KOPT-K1 (cell line): Measurements from ENCODE around the gene SLC4A8.

Source experiments
- H3K27ac ChIP-seq: fragments of 200-600 bp; sonication (generic); 2 replicates; pipeline ENCODE4 v1.5.1; 2016; ENCODE audit warnings: antibody characterized with exemption, mild to moderate bottlenecking, low read depth, low read length; ENCODE audit not compliant: poor library complexity, severe bottlenecking
- H3K36me3 ChIP-seq: fragments of 200-600 bp; sonication (generic); 2 replicates; pipeline ENCODE4 v1.5.1; 2017; ENCODE audit warnings: antibody characterized with exemption, mild to moderate bottlenecking, low read length, moderate library complexity; ENCODE audit not compliant: insufficient read depth
- H3K9me3 ChIP-seq: fragments of 200-600 bp; sonication (generic); 2 replicates; pipeline ENCODE4 v1.5.1; 2017; ENCODE audit warnings: antibody characterized with exemption, low read length, mild to moderate bottlenecking; ENCODE audit not compliant: insufficient read depth, poor library complexity, severe bottlenecking

Gene SLC4A8

DNA sequence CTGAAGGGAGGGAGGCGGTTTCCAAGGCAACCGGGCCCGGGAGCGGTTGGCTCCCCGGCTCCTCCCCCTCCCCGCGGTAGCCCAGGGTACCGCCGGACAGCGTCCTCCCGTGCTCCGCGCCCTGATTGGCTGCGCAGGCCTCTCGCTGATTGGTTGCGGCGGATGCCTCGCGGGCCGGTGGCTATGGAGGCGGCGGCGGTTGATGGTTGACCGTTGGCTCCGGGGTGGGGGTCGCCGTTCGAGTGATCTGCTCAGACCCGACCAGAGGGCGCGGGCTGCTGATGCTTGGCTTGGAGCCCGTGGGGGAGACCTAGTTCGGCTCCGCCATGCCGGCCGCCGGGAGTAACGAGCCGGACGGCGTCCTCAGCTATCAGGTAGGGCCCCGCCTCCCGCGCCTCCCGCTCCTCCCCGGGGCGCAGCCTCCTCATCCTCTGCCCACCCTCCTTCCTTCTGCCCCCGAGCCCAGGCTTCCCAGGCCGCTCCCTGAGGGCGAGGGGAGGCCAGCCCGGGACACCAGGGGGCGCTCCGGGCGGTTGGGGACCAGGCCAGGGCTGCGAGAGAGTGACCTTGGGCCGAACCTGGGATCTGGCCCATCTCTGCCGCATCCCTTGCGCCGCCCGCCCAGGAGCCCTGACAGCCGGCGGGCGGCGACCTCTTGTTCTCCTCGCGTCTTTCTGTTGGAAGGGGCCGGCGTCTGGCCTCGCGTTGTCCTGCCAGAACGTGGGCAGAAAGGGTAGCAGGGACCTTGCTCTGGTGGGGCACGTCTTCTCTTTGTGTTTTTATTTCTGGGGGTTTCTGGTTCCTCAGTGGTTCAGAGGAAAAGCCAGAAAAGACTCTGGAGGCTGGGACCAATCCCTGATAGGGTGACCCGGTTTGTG is at the start of gene SLC4A8:
Gene SLC4A8 (plus strand): TSS at position 170 of the 878 bp plus-strand sequence. CDS start 157 bp downstream, at position 327.
- no peak within 1 kb of the TSS for H3K27ac ChIP-seq
- no peaks in the 10 kb centered on the region for H3K36me3 ChIP-seq
- H3K9me3 ChIP-seq = no peaks in the 10 kb centered on the region

DNA sequence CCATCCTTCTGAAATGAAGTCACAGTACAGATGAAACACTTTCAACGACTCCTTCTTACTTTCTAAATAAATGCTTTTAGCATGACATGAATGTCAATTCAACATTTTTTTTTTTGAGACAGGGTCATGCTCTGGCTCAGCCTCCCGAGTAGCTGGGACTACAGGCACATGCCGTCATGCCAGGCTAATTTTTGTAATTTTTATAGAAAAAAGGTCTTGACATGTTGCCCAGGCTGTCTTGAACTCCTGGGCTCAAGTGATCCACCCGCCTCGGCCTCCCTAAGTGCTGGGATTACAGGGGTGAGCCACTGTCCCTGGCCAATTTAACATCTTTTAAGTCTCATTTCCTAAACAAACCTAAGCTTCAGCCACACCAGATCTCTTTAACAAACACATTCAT is 49.8 kb upstream of the SLC4A8 start:
- Histone ChIP-seq H3K27ac (peak overlapping the region; percentile 18), H3K36me3 (peaks cover 84% of the 10 kb centered on the region), H3K9me3 (no peaks in the 10 kb centered on the region)

DNA sequence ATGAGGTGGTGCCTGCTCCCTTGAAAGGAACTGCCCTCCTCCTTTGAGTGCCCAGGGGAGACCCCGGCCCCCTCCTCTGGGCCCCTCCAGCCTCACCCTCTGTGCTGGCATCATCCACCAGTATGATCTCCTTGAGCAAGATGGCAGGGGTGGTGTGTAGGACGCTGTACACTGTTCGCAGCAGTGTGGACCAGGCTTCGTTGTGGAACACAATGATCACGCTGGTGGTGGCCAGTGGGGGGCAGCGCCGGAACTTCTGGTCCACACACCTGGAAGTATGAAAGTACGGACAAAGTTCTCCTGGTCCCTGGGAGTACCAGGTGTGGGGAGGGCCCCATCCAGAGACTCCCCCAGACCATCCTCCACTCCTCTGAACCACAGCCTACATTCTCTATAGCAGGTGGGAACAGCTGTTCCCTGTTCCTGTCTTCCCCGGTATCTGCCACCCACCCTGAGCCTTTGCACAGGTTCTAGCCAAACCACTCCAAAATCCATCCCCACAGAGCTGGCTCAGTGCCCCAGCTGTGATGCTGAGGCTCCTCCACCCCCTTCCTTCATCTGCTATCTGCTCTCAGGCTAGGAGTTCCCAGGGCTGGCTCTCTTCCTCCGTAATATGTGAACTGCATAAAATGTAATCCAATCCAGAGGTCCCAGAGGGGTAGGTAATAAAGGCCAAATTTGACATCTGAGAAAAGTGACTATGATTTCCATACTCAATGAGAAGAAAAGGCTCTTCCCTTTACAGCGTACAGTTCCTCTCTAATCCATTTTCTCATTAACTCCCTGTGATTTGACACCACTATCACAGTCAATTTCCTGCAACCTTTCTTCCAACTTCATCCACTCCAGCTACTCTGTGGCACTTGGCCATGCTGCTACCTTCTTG is 47.3 kb upstream of the SLC4A8 start:
- Histone ChIP-seq H3K36me3 (peaks cover 76% of the 10 kb centered on the region), H3K27ac (peak overlapping the region; percentile 65), H3K9me3 (no peaks in the 10 kb centered on the region)

- Histone ChIP-seq H3K27ac (peak overlapping the region; percentile 65), H3K9me3 (no peaks in the 10 kb centered on the region), H3K36me3 (peaks cover 62% of the 10 kb centered on the region)
Observed at GRCh38 chr12:51378749-51379148, 45.9 kb upstream of the SLC4A8 start.

- Histone ChIP-seq H3K9me3 (no peaks in the 10 kb centered on the region), H3K27ac (peak overlapping the region; percentile 65), H3K36me3 (peaks cover 54% of the 10 kb centered on the region)
Observed at GRCh38 chr12:51379571-51379970, 45.1 kb upstream of the SLC4A8 start.

DNA sequence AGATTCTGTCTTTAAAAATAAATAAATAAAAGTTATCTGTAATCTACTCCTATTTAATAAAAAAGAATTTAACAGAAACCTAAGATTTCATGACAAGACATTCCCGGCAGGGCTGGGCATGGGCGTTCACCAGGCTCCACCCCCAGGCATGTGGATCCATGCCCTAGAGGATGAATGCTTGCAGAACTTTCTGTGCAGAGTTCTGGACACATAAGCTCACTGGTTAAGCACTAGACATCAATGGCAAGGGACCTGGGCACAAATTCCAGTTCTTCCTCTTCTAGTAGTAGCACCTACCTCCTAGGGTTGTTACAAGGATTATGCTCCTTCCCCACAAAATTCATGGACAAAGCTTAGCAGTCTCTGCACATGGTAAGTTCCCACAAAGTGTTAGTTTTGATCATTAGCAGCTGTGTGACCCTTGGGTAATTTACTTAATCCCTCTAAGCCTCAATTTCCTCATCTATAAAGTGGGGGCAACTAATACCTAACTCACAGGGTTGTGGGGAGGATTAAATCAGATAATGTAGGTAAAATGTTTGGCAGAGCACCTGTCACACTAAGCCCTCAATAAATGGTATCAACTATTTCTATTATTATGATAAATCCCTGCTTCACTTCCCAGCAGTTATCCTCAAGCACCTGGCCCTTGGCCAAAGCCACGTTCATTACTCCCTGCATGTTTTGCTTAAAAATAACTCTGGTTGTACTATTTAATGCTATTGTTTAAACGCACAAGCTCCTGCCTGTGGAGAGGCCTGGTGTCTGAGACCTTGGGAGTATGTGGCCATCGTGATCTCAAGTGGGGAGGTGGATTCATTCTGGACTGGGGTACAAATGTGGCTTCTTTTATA is 43.2 kb upstream of the SLC4A8 start:
- no peaks in the 10 kb centered on the region for H3K9me3 ChIP-seq
- peak overlapping the region; percentile 71 for H3K27ac ChIP-seq
- peaks cover 37% of the 10 kb centered on the region for H3K36me3 ChIP-seq

- Histone ChIP-seq H3K9me3 (no peaks in the 10 kb centered on the region), H3K27ac (peak overlapping the region; percentile 71), H3K36me3 (peaks cover 30% of the 10 kb centered on the region)
Observed at GRCh38 chr12:51382173-51382572, 42.5 kb upstream of the SLC4A8 start.

DNA sequence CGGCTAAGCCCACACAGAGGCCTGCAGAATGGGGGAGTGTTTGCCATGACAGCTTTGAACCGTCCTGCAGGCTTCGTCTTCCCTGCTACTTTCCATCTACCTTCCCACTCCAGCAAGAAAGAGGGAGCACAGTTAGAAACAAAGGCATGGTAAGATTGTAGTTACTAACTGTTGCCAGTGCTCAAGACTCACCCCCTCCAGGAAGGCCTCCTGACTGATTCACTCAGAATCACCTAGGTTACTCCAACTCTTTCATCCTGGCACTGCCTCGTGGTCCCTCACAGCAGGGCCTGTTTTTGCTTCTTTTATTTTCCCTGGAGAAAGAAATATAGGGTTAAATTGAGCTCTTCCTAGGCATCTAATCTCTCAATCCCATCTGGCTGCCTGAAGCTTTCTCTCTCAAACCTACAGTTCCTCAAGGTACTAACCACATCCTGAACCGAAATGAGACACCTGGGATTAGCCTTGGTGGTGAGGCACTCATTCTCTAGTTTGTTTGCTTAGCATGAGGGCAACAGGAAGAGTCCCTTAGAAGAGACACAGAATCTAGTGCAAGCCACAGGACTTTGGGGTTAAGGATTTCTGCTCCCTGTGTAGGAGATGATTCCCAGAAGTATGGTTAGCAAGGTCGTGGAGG is 41.2 kb upstream of the SLC4A8 start:
- peak overlapping the region; percentile 71 for H3K27ac ChIP-seq
- no peaks in the 10 kb centered on the region for H3K9me3 ChIP-seq
- H3K36me3 ChIP-seq = peaks cover 18% of the 10 kb centered on the region

- Histone ChIP-seq H3K27ac (peak overlapping the region; percentile 43), H3K9me3 (no peaks in the 10 kb centered on the region), H3K36me3 (no peaks in the 10 kb centered on the region)
Observed at GRCh38 chr12:51386351-51386750, 38.3 kb upstream of the SLC4A8 start.

DNA sequence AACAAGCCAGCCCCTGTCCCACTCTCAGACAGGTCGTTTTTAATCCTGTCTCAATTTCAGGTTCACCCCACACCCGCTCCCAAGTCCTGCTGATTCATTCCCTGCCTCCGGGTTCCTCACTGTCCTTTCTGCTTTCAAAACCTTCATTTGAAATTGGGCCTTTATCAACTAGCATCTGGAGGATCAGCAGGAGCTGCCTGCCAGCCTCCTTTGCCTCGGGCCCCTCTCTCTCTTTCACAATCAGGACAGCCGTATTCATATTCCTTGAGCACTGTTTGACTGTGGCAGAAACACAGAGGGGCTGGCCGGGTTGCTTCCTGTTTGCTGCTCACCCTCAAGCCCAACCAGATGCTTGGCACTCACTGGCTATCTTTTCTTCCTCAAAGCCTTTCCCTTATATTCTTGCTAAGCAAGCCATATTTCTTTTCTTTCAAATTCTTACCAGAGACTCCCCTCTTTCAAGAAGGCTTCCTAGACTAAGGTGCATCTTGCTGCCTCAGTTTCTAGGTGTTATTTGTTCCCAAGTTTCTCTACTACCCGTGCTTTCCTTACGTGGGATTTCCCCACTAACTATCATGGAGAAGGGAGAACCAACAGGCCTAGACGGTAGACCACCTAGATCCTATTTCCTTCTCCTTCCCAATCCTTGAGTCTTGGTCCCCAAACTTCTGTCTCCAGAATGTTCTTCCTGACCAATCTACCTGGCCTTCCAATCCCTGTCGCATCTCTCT is 36.4 kb upstream of the SLC4A8 start:
- Histone ChIP-seq H3K9me3 (no peaks in the 10 kb centered on the region), H3K27ac (peak overlapping the region; percentile 37), H3K36me3 (no peaks in the 10 kb centered on the region)

DNA sequence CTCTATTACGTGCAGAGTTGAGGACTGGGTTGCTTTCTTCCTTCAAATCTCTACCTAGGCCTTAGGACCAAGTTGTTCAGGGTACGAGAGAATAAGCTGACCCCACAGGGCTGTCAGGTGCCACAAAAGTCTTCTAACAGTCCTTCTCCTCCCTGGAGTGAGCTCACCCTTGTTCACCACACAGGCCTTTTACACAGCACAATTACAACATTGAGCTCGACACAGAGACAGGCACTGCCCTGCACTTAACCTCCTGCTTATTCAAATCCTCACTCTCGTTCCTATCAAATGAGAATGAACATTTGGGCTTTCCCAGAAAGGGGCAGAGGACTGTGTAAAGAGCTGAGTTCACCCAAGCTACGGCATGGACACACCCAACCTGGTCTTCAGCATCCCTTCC is 35.8 kb upstream of the SLC4A8 start:
- no peaks in the 10 kb centered on the region for H3K9me3 ChIP-seq
- H3K27ac ChIP-seq = peak overlapping the region; percentile 37
- no peaks in the 10 kb centered on the region for H3K36me3 ChIP-seq

DNA sequence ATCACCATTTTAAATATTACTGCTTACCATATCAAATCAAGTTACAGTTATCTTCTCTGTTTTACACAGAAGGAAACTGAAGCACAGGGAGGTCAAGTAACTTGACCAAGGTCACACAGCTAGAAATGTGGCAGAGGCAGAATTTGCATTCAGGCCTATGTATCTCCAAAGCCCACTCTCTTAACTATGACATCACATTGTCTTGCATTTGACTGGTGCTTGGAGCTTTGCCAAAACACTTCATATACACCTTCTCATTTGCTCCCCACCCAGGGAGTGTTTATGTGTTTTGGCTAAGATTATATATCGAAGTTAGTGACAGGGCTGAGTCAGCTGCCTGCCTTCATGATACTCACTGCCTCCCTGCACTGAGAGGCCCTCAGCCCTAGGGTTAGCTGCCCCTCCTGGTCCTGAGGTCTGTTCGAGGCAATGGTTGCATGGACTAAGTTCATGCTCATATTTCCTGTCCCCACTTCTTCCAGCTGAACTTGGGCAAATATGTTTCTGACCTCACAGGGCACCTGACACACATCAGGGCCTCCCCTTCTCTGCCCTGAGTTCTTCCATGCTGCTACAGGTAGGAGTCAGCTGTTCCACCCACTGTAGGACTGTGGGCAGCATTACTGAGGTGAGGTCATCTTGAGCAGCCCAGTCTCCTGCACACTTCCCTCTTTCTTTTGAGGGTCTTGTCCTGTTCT is 35.2 kb upstream of the SLC4A8 start:
- no peaks in the 10 kb centered on the region for H3K36me3 ChIP-seq
- peak overlapping the region; percentile 37 for H3K27ac ChIP-seq
- no peaks in the 10 kb centered on the region for H3K9me3 ChIP-seq

- Histone ChIP-seq H3K36me3 (no peaks in the 10 kb centered on the region), H3K27ac (peak overlapping the region; percentile 69), H3K9me3 (no peaks in the 10 kb centered on the region)
Observed at GRCh38 chr12:51390457-51390856, 34.2 kb upstream of the SLC4A8 start.
